ENCODE data around the gene EDRF1. TPM values are rescaled to one million over a fixed set of nuclear protein-coding genes. Genes with fewer than 3 reads are reported as not detected.

Gene EDRF1
- total and polyA plus RNA-seq, 2 donors (not counting 1 experiment from before 2014, with no cell fraction given): 26.1 to 63.0 TPM

GRCh38 chr10:125766511-125766910 lies 47.0 kb downstream of the EDRF1 start:
- Histone ChIP-seq H3K4me2 (replicated peaks; ENCODE audit: low read depth, low read length, poor library complexity, severe bottlenecking) (no peak overlapping the region), H3K27me3 (replicated peaks in 1 of 4; ENCODE audit: control extremely low read depth in 1 of 4, control insufficient read depth in 3 of 4, insufficient read depth in 4 of 4, low read length in 3 of 4) (no peaks in the 10 kb centered on the region), H2AFZ (ENCODE audit: insufficient read depth, low read depth, low read length, poor library complexity, severe bottlenecking) (no peak overlapping the region), H3K4me3 (ENCODE audit: control extremely low read depth in 1 of 5, extremely low read depth in 1 of 5, insufficient read depth in 1 of 5, low read depth in 2 of 5, low read length in 4 of 5) (no peak overlapping the region), H3K4me1 (ENCODE audit: control insufficient read depth in 2 of 2, insufficient read depth in 2 of 2, low read length in 2 of 2) (no peaks in the 10 kb centered on the region), H3K9ac (ENCODE audit: low read length) (no peak overlapping the region), H3K36me3 (replicated peaks in 1 of 2; ENCODE audit: control extremely low read depth in 1 of 2, control insufficient read depth in 1 of 2, extremely low read depth in 1 of 2, insufficient read depth in 2 of 2, low read length in 1 of 2) (peaks cover 17 to 51% of the 10 kb centered on the region in 2 experiments), H4K20me1 (ENCODE audit: control insufficient read depth, insufficient read depth, low read length, poor library complexity, severe bottlenecking) (no peaks in the 10 kb centered on the region), H3K27ac (ENCODE audit: low read length in 2 of 2) (no peak overlapping the region), H3K79me2 (ENCODE audit: control insufficient read depth, insufficient read depth, low read length) (no peaks in the 10 kb centered on the region), H3K9me3 (ENCODE audit: control extremely low read depth in 1 of 3, control insufficient read depth in 2 of 3, insufficient read depth in 1 of 3, low read length in 2 of 3) (no peaks in the 10 kb centered on the region)
- WGBS (ENCODE audit: insufficient coverage): 100% methylated on average over 1 of the region's 4 CpGs
- Mint-ChIP-seq H3K4me1 (no peaks in the 10 kb centered on the region), H3K9me3 (ENCODE audit: insufficient read depth) (no peaks in the 10 kb centered on the region), H3K27me3 (no peaks in the 10 kb centered on the region), H3K4me3 (no peak overlapping the region), H3K27ac (no peak overlapping the region)
- intact Hi-C loops (cut with micrococcal nuclease): no loop called here
- no peak for TF ChIP-seq EZH2 (IDR thresholded peaks at IDR 0.05; ENCODE audit: borderline replicate concordance, insufficient read depth, low read depth, low read length, poor library complexity, severe bottlenecking)
- TF ChIP-seq, protein P1, sequence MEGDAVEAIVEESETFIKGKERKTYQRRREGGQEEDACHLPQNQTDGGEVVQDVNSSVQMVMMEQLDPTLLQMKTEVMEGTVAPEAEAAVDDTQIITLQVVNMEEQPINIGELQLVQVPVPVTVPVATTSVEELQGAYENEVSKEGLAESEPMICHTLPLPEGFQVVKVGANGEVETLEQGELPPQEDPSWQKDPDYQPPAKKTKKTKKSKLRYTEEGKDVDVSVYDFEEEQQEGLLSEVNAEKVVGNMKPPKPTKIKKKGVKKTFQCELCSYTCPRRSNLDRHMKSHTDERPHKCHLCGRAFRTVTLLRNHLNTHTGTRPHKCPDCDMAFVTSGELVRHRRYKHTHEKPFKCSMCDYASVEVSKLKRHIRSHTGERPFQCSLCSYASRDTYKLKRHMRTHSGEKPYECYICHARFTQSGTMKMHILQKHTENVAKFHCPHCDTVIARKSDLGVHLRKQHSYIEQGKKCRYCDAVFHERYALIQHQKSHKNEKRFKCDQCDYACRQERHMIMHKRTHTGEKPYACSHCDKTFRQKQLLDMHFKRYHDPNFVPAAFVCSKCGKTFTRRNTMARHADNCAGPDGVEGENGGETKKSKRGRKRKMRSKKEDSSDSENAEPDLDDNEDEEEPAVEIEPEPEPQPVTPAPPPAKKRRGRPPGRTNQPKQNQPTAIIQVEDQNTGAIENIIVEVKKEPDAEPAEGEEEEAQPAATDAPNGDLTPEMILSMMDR (IDR thresholded peaks at IDR 0.05): no peak
- ChIA-PET POLR2A (no interaction called here), CTCF (no interaction called here)
- no peak for DNase-seq
- ATAC-seq (ENCODE audit: low read depth): no peak

DNA sequence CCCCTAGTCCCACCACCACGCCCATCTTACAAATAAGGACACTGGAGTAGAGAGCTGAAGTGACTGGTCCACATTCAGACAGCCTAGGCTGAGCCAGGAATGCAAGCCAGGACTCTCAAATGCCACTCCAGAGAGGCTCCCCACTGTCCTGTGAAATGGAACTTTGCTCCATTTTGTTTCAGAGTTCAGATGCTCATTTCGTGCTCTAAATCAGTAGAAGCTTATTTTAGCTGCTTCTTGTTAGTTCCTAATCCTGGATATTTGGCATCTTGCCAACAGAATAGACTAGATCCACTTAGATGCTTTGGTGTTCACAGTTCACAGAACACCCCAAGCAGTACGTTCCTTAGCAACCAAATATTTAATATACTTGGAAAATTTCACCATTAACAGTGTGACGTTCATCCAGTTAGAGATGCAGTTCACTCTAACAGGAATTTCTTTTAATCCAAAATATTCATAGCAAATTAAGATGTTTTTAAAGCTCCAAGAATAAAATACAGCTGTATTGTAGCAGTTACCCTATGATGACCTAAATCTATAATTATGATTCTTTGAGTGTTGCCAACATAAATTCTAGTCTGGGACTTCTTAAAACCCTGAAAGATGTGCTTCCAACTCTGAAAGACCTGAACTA lies 48.8 kb downstream of the EDRF1 start:
- no peak overlapping the region for H3K27ac Mint-ChIP-seq
- H3K27ac ChIP-seq (ENCODE audit: low read length in 2 of 2): no peak overlapping the region
- H3K9me3 ChIP-seq (ENCODE audit: control extremely low read depth in 1 of 3, control insufficient read depth in 2 of 3, insufficient read depth in 1 of 3, low read length in 2 of 3): no peaks in the 10 kb centered on the region
- no peak for ATAC-seq (ENCODE audit: low read depth)
- CTCF ChIA-PET: no interaction called here
- H3K4me1 Mint-ChIP-seq: no peaks in the 10 kb centered on the region
- no peak overlapping the region for H3K4me3 ChIP-seq (ENCODE audit: control extremely low read depth in 1 of 5, extremely low read depth in 1 of 5, insufficient read depth in 1 of 5, low read depth in 2 of 5, low read length in 4 of 5)
- no peaks in the 10 kb centered on the region for H3K9me3 Mint-ChIP-seq (ENCODE audit: insufficient read depth)
- 100% methylated on average over 2 of the region's 4 CpGs for WGBS (ENCODE audit: insufficient coverage)
- no peaks in the 10 kb centered on the region for H3K4me1 ChIP-seq (ENCODE audit: control insufficient read depth in 2 of 2, insufficient read depth in 2 of 2, low read length in 2 of 2)
- no peak overlapping the region for H3K9ac ChIP-seq (ENCODE audit: low read length)
- H3K4me2 ChIP-seq (replicated peaks; ENCODE audit: low read depth, low read length, poor library complexity, severe bottlenecking): no peak overlapping the region
- TF ChIP-seq, protein P1 (IDR thresholded peaks at IDR 0.05): no peak
- TF ChIP-seq EZH2 (IDR thresholded peaks at IDR 0.05; ENCODE audit: borderline replicate concordance, insufficient read depth, low read depth, low read length, poor library complexity, severe bottlenecking): no peak
- no peaks in the 10 kb centered on the region for H3K79me2 ChIP-seq (ENCODE audit: control insufficient read depth, insufficient read depth, low read length)
- H4K20me1 ChIP-seq (ENCODE audit: control insufficient read depth, insufficient read depth, low read length, poor library complexity, severe bottlenecking): no peaks in the 10 kb centered on the region
- intact Hi-C loops (cut with micrococcal nuclease): no loop called here
- no peak for DNase-seq
- no peak overlapping the region for H3K4me3 Mint-ChIP-seq
- POLR2A ChIA-PET: no interaction called here
- no peak overlapping the region for H2AFZ ChIP-seq (ENCODE audit: insufficient read depth, low read depth, low read length, poor library complexity, severe bottlenecking)
- H3K27me3 Mint-ChIP-seq: no peaks in the 10 kb centered on the region
- no peaks in the 10 kb centered on the region for H3K27me3 ChIP-seq (replicated peaks in 1 of 4; ENCODE audit: control extremely low read depth in 1 of 4, control insufficient read depth in 3 of 4, insufficient read depth in 4 of 4, low read length in 3 of 4)
- H3K36me3 ChIP-seq (replicated peaks in 1 of 2; ENCODE audit: control extremely low read depth in 1 of 2, control insufficient read depth in 1 of 2, extremely low read depth in 1 of 2, insufficient read depth in 2 of 2, low read length in 1 of 2): peaks cover 16 to 33% of the 10 kb centered on the region in 2 experiments

Measured in B cell (primary cell).